ENCODE results near the gene SH3PXD2B.

DNA sequence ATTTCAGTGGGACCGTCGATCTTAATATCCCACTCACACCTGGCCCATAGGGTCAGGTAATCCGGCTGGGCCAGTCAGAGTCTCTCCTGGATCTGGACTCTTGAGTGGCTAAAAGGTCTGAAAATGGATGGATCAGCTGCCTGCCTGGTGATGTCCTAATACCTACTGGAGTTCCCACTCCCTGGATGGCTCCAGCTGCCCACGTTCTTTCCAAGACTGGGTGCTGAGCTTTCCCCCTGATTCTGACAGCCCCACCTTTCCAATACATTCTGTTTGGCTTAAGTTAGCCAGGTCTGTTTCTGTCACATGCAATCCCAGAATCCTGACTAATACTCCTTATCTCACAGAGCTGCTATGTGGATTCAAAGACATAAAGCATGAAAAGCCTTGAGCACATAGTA is 10.2 kb downstream of the SH3PXD2B start:
- TF ChIP-seq SUZ12 (IDR thresholded peaks at IDR 0.05; ENCODE audit: low read depth, low read length) (no peak), CTCF (CRISPR knock-in tag; IDR thresholded peaks at IDR 0.05) (no peak), ZFY (CRISPR knock-in tag; IDR thresholded peaks at IDR 0.05) (no peak), EZH2 (conservative IDR thresholded peaks at IDR 0.05; ENCODE audit: low read depth, low read length) (no peak), RAD21 (CRISPR knock-in tag; IDR thresholded peaks at IDR 0.05) (no peak), MAZ (IDR thresholded peaks at IDR 0.05; ENCODE audit: borderline replicate concordance, low read depth, low read length) (no peak), MAZ (CRISPR knock-in tag; IDR thresholded peaks at IDR 0.05; ENCODE audit: low read depth) (no peak), ZNF788 (CRISPR knock-in tag; IDR thresholded peaks at IDR 0.05; ENCODE audit: borderline replicate concordance) (no peak), FOXK2 (IDR thresholded peaks at IDR 0.05) (no peak)
